A673 (cell line): ENCODE results near the gene PNLIPRP2. TPM values are rescaled to one million over a fixed set of nuclear protein-coding genes. Genes with fewer than 3 reads are reported as not detected.

Experiments used
- BruUV-seq: library from RNA; stranded (reverse); fragments of 400-500 nt; replicated peaks from 2 replicates; lab custom pipeline; 2021; lab: Mats Ljungman, UMichigan
- CTCF ChIA-PET: fragments of 300-600 bp; sonication (Branson Sonifier 250); formaldehyde crosslinking; loops from one replicate; lab custom pipeline; 2022; ENCODE audit warnings: antibody characterized with exemption; lab: Charles Lee
- POLR2A ChIA-PET: fragments of 300-600 bp; sonication (Branson Sonifier 250); formaldehyde crosslinking; loops from one replicate; lab custom pipeline; 2022; ENCODE audit warnings: antibody characterized with exemption; ENCODE audit not compliant: low non-redundant PET; lab: Charles Lee
- DNase-seq: peaks from one replicate; pipeline ENCODE4 v3.0.0-alpha.2; 2015; ENCODE audit warnings: low spot score
- H3K27ac ChIP-seq: fragments of 200-600 bp; sonication (generic); 2 replicates; pipeline ENCODE4 v1.5.1; 2016; ENCODE audit warnings: mixed run types, low read depth, mild to moderate bottlenecking, mixed read lengths, antibody characterized with exemption, low read length; ENCODE audit not compliant: poor library complexity, severe bottlenecking
- H3K27me3 ChIP-seq: fragments of 200-600 bp; sonication (generic); replicated peaks from 2 replicates; pipeline ENCODE4 v1.6.1; 2017; ENCODE audit warnings: mixed run types, low read depth, mild to moderate bottlenecking, mixed read lengths, antibody characterized with exemption, low read length; ENCODE audit not compliant: insufficient read depth, poor library complexity
- H3K36me3 ChIP-seq: fragments of 200-600 bp; sonication (generic); 2 replicates; pipeline ENCODE4 v1.6.1; 2016; ENCODE audit warnings: mixed run types, mild to moderate bottlenecking, mixed read lengths, antibody characterized with exemption, low read length; ENCODE audit not compliant: insufficient read depth, poor library complexity, severe bottlenecking
- H3K4me1 ChIP-seq: fragments of 200-600 bp; sonication (generic); 2 replicates; pipeline ENCODE4 v1.6.1; 2017; ENCODE audit warnings: mixed run types, mild to moderate bottlenecking, mixed read lengths, antibody characterized with exemption, low read length; ENCODE audit not compliant: insufficient read depth, poor library complexity, severe bottlenecking
- H3K4me3 ChIP-seq: fragments of 200-600 bp; sonication (generic); 2 replicates; pipeline ENCODE4 v1.5.1; 2016; ENCODE audit warnings: low read depth, mixed run types, mild to moderate bottlenecking, mixed read lengths, low read length; ENCODE audit not compliant: poor library complexity, severe bottlenecking
- H3K9me3 ChIP-seq: fragments of 200-600 bp; sonication (generic); 2 replicates; pipeline ENCODE4 v1.6.1; 2016; ENCODE audit warnings: mixed run types, low read depth, mild to moderate bottlenecking, mixed read lengths, antibody characterized with exemption, low read length; ENCODE audit not compliant: poor library complexity, severe bottlenecking
- CTCF ChIP-seq: fragments of 300-800, 200-600 bp; sonication (generic); conservative IDR thresholded peaks from 2 replicates; pipeline ENCODE4 v1.5.1; 2017; ENCODE audit warnings: low read depth, mild to moderate bottlenecking, antibody characterized with exemption, low read length, moderate library complexity, mixed read lengths
- EZH2 ChIP-seq: fragments of 200-600 bp; sonication (generic); IDR thresholded peaks from 2 replicates; pipeline ENCODE4 v1.6.1; 2017; ENCODE audit warnings: borderline replicate concordance, low read depth, mild to moderate bottlenecking, mixed read lengths, antibody characterized with exemption, low read length; ENCODE audit not compliant: poor library complexity, severe bottlenecking
- intact Hi-C: fragments of 100-400 bp; cut with micrococcal nuclease; formaldehyde crosslinking; loops from one replicate; pipeline ENCODE4 v1.10.0; 2022; ENCODE audit not compliant: unreplicated experiment
- total RNA-seq: library from RNA; stranded (reverse); gene quantifications from 2 replicates; pipeline ENCODE4 v1.2.3, GENCODE V29; 2021

Gene PNLIPRP2
- total RNA-seq, 1 experiment from 2014 or later, result not detected

- Histone ChIP-seq H3K9me3 (no peaks in the 10 kb centered on the region), H3K36me3 (no peaks in the 10 kb centered on the region), H3K4me1 (no peaks in the 10 kb centered on the region), H3K27ac (no peak overlapping the region), H3K27me3 (peaks cover 7% of the 10 kb centered on the region), H3K4me3 (no peak overlapping the region)
- ChIA-PET CTCF (no interaction called here), POLR2A (no interaction called here)
- intact Hi-C loops, result no loop called here
- DNase-seq, result no peak
- BruUV-seq, result no TSS peak
- no peak for TF ChIP-seq EZH2
- no peak for TF ChIP-seq CTCF
These were observed 46.7 kb downstream of the PNLIPRP2 start for GRCh38 chr10:116667484-116667883.

GRCh38 chr10:116668018-116668417 lies 47.3 kb downstream of the PNLIPRP2 start:
- CTCF ChIA-PET, result no interaction called here
- TF ChIP-seq CTCF, result no peak
- no peak for TF ChIP-seq EZH2
- DNase-seq, result no peak
- H3K27me3 ChIP-seq, result peaks cover 7% of the 10 kb centered on the region
- intact Hi-C loops, result no loop called here
- BruUV-seq, result no TSS peak
- H3K27ac ChIP-seq, result no peak overlapping the region
- POLR2A ChIA-PET, result no interaction called here
- no peak overlapping the region for H3K4me3 ChIP-seq
- no peaks in the 10 kb centered on the region for H3K36me3 ChIP-seq
- H3K4me1 ChIP-seq, result no peaks in the 10 kb centered on the region
- no peaks in the 10 kb centered on the region for H3K9me3 ChIP-seq

- ChIA-PET CTCF (no interaction called here), POLR2A (no interaction called here)
- Histone ChIP-seq H3K36me3 (no peaks in the 10 kb centered on the region), H3K9me3 (no peaks in the 10 kb centered on the region), H3K4me3 (no peak overlapping the region), H3K4me1 (no peaks in the 10 kb centered on the region), H3K27me3 (peaks cover 7% of the 10 kb centered on the region), H3K27ac (no peak overlapping the region)
- TF ChIP-seq CTCF (no peak), EZH2 (no peak)
- no TSS peak for BruUV-seq
- no peak for DNase-seq
- intact Hi-C loops, result no loop called here
These were observed 47.7 kb downstream of the PNLIPRP2 start for GRCh38 chr10:116668446-116668845.
